ENCODE measurements around the gene ADAM19. TPM values are rescaled to one million over a fixed set of nuclear protein-coding genes. Genes with fewer than 3 reads are reported as not detected.

The ADAM19 gene
- total RNA-seq (2022; extraction: Qiagen RNA extraction) = 8.9 to 13.4 TPM (median 11.2 TPM) in 5 replicates

GRCh38 chr5:157575381-157576020 is at the start of gene ADAM19:
Gene ADAM19 (minus strand): TSS chr5:157575775. CDS start chr5:157575696, 79 bp downstream.

GRCh38 chr5:157459715-157460599 is 115.6 kb downstream of the ADAM19 start, which contains the start of gene NIPAL4:
Gene NIPAL4 (plus strand): TSS chr5:157460213. CDS start chr5:157460321, 108 bp downstream.

Other genes with a start within 250 kb of the ADAM19 start
- 9.7 to 14.3 TPM (median 11.1 TPM) in 5 replicates for gene NIPAL4, start 115.6 kb downstream of the ADAM19 start, total RNA-seq (2022; extraction: Qiagen RNA extraction)
- gene SOX30, start 76.7 kb upstream of the ADAM19 start, total RNA-seq (2022; extraction: Qiagen RNA extraction) = 0.06 to 0.07 TPM in 2 of 5 replicates, not detected in the others
- gene C5orf52, start 95.8 kb upstream of the ADAM19 start, total RNA-seq (2022; extraction: Qiagen RNA extraction) = not detected in 5 replicates
- 23.2 to 29.9 TPM (median 24.8 TPM) in 5 replicates for gene THG1L, start 155.6 kb upstream of the ADAM19 start, total RNA-seq (2022; extraction: Qiagen RNA extraction)
- gene LSM11, start 167.9 kb upstream of the ADAM19 start, total RNA-seq (2022; extraction: Qiagen RNA extraction) = 2.3 to 3.1 TPM (median 2.8 TPM) in 5 replicates